Measurements from ENCODE around the gene ERGIC3.

ERGIC3 gene

DNA sequence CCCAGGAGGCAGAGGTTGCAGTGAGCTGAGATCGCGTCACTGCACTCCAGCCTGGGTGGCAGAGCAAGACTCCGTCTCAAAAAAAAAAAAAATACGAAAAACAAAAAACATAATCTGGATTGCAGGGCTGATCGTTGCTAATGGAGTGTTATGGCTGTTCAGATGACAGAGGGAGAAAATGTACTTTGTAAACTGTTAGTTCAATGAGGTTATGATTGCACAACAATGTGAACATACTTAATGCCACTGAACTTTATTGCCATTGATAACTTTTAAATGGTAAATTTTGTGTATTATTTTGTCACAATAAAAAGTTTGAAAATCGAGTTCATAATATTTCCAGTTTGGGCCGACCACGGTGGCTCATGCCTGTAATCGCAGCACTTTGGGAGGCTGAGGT is 22.9 kb upstream of the ERGIC3 start:
- DNase-seq (ENCODE audit: low read depth), result no peak

DNA sequence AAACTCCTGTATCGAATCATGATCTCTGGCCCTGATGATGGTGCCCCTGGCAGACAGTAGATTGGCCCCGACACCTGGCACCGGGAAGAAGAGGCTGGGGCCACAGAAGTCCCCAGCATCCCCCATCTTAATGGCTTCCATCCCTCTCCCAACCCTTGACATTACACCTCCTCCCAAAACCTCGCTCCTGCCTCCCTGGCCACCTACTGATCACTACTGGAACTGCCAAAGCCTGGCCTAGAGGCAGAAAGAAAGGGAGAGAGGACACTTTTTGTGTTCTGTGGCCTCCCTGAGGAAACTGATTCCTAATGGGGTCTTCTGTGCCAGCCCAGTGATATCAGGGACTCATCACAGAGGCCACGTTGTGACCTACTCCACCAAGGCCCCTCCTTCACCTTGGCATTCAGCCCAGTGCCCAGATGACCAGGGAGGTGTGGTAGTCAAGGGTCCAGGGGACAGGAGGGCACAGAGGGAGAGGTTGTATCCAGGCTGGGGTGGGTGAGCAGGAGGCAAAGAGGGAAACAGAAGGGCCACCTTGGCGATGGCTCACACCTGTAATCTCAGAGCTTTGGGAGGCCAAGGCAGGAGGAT is 18.5 kb upstream of the ERGIC3 start:
- peak; percentile 18 for DNase-seq (ENCODE audit: low read depth)

DNA sequence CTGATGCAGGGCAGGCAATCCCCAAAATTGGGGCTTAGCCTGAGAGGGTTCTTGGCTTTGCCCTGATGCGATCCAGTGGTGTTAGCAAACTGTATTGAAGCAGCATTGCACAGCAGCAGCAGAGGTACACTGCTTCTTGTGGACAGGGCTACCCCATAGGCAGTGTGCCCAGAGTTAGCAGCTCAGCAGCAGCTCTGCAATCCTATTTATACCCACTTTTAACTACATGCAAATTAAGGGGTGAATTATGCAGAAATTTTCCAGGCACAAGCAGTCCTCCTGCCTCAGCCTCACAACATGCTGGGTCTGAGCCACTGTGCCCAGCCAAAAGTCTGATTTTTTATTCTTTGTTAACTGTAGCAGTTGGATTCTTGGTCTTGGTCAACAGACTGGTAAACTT is 16.2 kb upstream of the ERGIC3 start:
- DNase-seq (ENCODE audit: low read depth), result no peak

- DNase-seq (ENCODE audit: low read depth), result peak; percentile 7
Observed at GRCh38 chr20:35527122-35527769, 14.6 kb upstream of the ERGIC3 start.

DNA sequence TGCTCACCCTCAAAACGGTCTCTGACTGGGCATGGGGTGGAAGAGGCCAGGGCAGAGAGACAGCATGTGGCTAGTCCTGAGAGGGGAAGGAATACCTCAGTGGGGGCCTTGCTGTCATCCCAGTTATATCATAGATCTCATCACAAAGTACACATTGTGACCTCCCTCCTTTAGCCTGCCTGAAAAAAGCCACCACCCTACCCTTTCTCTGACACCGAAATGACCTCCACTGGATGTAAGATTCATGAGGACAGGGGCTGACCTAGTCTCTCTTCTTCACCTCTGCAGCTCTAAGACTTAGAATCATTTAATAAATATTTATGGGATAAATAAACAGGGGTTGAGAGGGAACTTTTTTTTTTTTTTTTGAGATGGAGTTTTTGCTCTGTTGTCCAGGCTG is 12.3 kb upstream of the ERGIC3 start, which contains the start of gene C20orf173:
C20orf173 (minus strand) TSS at position 101 of the 400 bp plus-strand sequence. CDS start 279 bp downstream, outside the sequence.
- no peak for DNase-seq (ENCODE audit: low read depth)

GRCh38 chr20:35539756-35540212 is 2.1 kb upstream of the ERGIC3 start:
- DNase-seq (ENCODE audit: low read depth), result no peak

DNA sequence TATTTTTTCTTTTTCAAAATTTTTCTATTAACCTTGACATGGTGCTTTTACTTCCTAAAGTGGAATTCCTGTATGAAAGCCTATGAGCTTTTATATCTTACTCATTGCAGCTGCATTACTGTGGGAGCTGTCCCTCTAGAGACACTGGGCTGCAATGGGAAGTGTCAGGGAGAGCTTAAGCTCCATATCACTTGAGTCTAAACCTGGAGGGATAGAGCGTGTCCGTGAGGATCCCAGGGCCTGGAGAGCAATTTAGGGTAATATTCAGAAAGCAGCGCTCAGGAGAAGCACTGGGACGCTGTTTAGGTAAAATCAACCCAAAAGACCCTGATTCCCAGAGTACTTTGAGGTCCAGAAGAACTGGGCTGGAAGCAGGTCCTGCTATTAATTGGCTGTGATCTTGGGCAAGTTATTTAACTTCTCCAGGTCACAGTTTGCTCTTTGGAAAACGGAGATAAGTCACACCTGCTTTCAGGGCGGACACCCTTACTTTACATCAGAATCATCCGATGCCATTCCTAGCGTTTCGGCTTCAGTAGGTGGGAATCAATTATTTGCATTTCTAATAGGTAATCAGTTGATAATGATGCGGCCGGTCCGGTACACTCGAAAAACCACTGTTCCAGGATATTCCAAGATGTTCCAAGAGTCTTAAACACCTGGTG is 628 bp upstream of the ERGIC3 start:
- no peak for DNase-seq (ENCODE audit: low read depth)

DNA sequence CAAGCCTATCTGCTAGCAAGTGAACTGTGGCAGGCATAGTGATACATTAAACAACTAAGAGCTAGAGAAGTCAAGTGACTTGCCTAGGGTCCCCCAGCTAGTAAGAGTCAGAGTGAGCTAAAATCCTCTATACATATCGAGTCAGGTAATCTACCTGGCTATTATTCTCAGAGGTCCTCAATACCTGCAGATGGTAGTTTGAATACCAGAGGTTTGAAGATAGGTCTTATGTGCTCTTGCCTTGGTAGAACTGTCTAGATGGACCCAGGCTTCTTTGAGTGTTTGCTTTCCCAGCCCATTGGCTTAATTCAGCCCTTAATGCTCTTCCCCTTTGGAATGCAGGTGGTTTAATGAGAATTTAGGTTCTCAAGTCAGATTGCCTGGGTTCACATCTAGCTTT is 1.1 kb downstream of the ERGIC3 start:
- DNase-seq (ENCODE audit: low read depth), result no peak

DNA sequence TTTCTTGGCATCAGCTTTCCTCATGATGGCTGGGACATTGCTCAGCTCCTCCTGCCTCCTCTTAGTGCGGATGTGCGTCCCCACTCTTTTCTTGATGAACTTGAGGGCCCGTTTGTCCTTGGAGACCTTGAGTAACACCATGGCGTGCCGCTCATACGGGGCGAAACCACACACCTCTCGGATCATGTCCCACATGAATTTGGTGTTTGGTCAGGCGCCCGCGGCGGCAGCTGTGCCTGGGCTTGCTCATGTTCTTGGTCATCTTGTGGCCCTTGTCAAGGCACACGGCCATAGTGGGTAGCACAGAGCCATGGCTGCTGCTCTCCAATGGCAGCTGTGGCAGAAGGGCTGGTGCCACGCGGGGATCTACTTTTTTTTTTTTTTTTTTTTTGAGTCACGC is 2.6 kb downstream of the ERGIC3 start:
- no peak for DNase-seq (ENCODE audit: low read depth)

DNA sequence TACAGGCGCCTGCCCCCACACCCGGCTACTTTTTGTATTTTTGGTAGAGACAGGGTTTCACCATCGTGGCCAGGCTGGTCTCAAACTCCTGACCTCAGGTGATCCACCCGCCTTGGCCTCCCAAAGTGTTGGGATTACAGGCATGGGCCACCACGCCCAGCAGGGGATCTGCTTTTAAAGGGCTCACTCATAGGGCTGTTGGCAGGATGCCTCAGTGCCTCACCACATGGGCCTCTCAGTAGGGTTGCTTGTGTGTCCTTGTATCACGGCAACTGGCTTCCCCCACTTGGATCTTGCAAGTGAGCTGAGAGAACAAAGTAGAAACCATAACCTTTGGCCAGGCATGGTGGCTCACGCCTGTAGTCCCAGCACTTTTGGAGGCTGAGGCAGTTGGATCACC is 3.1 kb downstream of the ERGIC3 start:
- DNase-seq (ENCODE audit: low read depth), result peak; percentile 60

GRCh38 chr20:35546127-35546526 is 4.2 kb downstream of the ERGIC3 start:
- no peak for DNase-seq (ENCODE audit: low read depth)

- DNase-seq (ENCODE audit: low read depth), result no peak
Observed at GRCh38 chr20:35547329-35547728, 5.5 kb downstream of the ERGIC3 start.

- DNase-seq (ENCODE audit: low read depth), result peak; percentile 6
Observed at GRCh38 chr20:35551503-35551902, 9.6 kb downstream of the ERGIC3 start.

- DNase-seq (ENCODE audit: low read depth), result no peak
Observed at GRCh38 chr20:35552914-35553313, 11.0 kb downstream of the ERGIC3 start.

- peak; percentile 6 for DNase-seq (ENCODE audit: low read depth)
Observed at GRCh38 chr20:35555461-35555860, 13.6 kb downstream of the ERGIC3 start.

DNA sequence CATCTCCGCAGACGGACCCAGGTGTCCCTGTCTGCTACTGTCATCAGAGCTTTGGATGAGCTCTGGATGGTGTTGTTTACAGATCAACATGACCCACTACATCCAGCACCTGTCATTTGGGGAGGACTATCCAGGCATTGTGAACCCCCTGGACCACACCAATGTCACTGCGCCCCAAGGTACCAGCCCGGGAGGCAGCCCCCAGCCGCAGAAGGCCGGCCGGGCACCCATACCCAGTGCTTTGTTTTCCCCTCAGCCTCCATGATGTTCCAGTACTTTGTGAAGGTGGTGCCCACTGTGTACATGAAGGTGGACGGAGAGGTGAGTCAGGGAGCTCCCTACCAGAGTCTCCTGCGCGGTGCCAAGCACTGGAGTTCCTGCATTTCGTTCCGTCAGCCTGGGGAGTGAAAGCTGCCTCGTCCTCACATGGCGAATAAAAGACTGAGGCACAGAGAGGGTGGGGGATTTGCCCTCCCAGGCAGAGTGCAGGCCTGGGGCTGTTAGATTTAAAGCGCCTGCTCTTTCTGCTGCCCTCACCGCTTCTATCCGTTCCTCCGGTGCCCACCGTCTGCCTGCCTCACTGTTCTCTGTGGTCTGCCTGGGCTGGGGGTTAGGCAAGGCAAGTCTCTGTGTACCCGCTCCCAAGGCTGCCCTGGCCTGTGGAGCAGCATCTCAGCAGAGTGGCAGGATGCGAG is 14.2 kb downstream of the ERGIC3 start:
- DNase-seq (ENCODE audit: low read depth), result no peak

- DNase-seq (ENCODE audit: low read depth), result no peak
Observed at GRCh38 chr20:35556871-35557270, 15.0 kb downstream of the ERGIC3 start.

DNA sequence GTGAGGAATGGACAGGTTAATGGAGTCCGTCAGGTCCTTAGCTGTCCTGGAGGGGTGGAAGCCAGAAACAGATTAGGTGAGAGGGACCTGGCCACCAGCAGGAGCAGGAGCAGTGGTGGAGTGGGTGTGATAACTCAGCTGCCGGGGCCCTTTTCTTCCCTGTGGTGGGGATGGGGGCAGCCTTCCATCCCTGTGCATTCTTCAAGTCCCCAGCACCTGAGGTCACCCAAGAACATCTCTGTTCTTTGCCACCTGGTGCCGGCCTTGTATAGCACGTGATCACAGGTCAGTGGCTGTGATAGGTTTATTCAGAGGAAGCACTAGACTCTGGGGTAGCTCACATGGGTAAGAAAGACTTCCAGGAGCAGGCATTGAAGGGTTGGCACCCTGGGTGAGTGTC is 16.6 kb downstream of the ERGIC3 start:
- no peak for DNase-seq (ENCODE audit: low read depth)

GRCh38 chr20:35559042-35559693 is 17.3 kb downstream of the ERGIC3 start:
- no peak for DNase-seq (ENCODE audit: low read depth)

- DNase-seq (ENCODE audit: low read depth), result no peak
Observed at GRCh38 chr20:35560105-35560511, 18.2 kb downstream of the ERGIC3 start.

- DNase-seq (ENCODE audit: low read depth), result no peak
Observed at GRCh38 chr20:35560541-35560940, 18.7 kb downstream of the ERGIC3 start.

DNA sequence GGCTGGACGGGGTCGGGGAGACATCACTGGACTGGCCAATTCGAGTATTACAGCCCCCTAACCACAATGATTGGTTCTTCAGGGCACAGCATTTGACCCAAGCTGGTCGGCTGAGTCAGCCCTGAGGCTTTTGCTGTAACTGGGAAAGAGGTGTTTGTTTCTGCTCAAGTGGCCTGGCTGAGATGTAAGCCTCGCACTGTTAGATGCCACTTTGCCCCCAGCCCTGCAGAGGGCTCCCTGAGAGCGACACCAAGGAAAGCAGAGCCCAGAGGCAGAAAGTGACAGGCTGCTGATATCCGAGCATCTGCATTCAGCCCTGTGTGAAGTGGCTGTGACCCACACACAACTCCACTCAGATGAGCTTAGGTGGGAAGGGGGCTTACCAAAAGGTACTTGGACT is 19.4 kb downstream of the ERGIC3 start:
- peak; percentile 75 for DNase-seq (ENCODE audit: low read depth)
